ENCODE results near the gene SLCO2B1.

- TF ChIP-seq ISL1 (CRISPR knock-in tag; IDR thresholded peaks at IDR 0.05) (no peak), CSDC2 (CRISPR knock-in tag; IDR thresholded peaks at IDR 0.05) (no peak), ZNF70 (CRISPR knock-in tag; IDR thresholded peaks at IDR 0.05) (no peak), ARNTL (CRISPR knock-in tag; IDR thresholded peaks at IDR 0.05; ENCODE audit: borderline replicate concordance, low read depth) (no peak), BACH2 (CRISPR knock-in tag; IDR thresholded peaks at IDR 0.05; ENCODE audit: borderline replicate concordance) (no peak), TSHZ2 (CRISPR knock-in tag; IDR thresholded peaks at IDR 0.05) (no peak), ZFP3 (CRISPR knock-in tag; IDR thresholded peaks at IDR 0.05) (no peak), RARB (CRISPR knock-in tag; IDR thresholded peaks at IDR 0.05) (no peak), ZNF565 (CRISPR knock-in tag; conservative IDR thresholded peaks at IDR 0.05; ENCODE audit: low read depth) (no peak), OSR1 (CRISPR knock-in tag; IDR thresholded peaks at IDR 0.05) (no peak), ESRRG (CRISPR knock-in tag; IDR thresholded peaks at IDR 0.05) (no peak)
These were observed 36.4 kb upstream of the SLCO2B1 start for GRCh38 chr11:75114465-75114864.

Data from SK-N-SH treated with all-trans-retinoic acid at 6 μM for 48 hours (cell line).